HG02763 (cell line): ENCODE results near the gene JCAD.
"Not testable (repeated sequence)": the region's sequence is repeated elsewhere in the genome, so short reads cannot be mapped to it uniquely, and the experiment has no call there.

Experiments used
- ATAC-seq: cut with Tn5 transposase; IDR thresholded peaks from one replicate; pipeline ENCODE4 v1.9.1; 2021; ENCODE audit warnings: mild to moderate bottlenecking, moderate library complexity; ENCODE audit not compliant: unreplicated experiment

Gene JCAD

DNA sequence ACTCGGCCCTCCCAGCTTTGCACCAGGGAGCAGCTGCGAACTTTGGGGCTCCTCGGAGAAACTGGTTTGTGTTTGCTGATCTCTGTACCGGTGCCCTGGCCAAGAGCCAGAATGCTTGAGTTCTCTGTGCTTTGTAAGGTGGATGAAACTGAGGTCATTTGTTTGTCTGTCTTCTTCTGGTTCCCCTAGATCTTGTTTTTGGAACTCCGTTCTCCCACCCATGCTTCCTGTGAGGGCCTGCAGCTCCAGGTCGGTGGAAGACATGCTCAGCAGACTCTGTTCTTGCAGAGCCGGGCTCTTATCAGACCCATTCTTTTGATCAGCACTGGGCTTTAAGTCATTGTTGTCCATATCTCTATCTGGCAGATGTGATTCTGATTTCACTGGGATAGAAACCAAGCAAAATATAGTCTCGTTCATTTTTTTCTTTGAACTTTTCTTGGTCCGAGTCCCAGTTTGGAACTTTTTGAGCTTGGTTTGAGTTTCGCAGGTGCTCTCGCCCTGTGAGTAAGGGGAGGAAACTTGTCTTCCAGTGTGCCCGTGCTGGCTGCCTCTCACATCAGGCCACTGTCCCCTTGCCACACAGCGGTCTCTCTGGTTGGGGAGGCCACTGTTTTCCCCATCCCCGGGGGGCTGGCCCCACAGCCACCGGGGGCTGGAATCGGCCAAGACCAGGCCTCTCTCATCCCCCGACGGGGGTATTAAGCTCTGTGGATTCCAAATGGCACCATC, 31.2 kb downstream of the JCAD start:
- no peak for ATAC-seq

DNA sequence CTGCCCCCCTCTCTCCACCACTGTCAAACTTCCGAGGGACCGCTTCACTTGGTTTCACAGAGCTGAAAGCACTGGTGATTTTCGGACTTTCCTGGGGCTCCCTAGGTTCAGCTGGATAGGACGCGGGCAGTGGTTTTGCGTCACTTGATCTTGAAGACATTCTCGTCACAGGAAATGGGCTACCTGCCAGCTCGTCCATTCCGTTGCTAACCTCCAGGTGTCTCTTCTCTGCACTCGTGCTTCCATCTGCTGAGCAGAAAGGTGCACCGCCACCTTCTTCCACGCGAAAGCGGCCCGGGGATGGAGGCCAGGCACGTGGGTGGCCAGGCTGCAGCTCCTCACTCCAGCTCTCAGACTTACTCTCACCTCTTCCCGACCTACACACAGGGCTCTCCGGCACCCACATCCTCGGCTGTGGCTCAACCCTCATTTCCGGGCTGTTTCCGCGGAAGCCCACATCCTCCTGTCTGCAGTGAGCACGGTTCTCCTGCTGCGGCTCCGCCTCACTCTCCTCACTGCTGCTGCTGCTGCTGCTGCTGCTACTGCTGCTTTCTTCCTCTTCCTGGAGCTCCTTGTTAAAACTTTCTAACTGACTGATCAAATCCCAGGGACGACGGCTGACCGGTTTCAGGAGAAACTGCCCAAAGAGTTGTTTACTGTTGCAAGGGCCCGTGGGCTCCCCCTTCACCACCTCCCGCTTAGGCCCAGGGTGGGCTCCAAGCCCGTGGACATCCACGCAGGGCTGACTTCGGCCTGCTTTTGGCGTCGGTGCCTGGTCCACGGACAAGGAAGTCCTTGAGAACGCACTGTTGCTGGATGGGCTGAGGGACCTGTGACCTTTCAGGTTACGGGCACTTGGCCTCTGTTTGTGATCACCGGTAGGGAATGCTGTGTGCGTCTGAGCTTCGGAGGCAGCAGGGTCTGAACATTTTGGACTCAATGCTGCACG, 32.1 kb downstream of the JCAD start:
- ATAC-seq, result peak; percentile 63

DNA sequence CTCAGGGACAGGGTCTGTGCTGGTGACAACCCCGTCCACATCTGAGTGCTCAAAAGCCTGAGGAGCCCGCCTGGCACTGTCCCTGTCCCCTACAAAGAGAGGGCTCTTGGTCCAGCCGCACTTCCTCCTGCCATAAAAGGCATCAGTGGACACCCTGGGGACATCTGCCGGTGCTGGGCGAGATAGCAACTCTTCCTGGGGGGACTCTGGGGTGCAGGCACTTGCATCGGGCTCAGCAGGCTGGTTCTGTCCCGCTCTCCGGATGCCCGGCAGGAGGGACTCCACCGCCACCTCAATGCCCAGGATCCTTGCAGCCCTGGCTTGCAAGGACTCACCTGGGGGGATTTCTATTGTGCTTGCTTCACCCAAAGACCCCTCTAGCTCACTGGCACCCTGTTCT, 32.8 kb downstream of the JCAD start:
- no peak for ATAC-seq

DNA sequence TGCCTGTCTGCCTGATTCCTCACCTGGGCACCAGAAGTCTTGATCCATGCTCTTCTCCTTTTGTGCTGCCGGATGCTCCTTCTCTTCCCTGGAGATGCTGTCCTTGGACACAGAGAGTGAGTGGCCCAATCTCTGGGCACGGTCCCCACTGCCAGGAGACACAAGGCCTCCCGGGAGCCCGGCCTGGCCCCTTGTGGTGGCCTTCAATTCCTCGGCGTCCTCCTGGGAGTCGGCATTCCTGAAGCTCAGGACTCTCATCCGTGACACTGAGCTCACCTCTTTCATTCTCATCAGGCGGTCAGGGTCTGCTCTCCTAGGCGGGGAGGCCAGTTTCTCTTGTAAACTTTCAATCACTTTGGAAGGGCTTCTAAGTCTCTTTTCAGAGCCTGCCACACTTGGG, 33.3 kb downstream of the JCAD start:
- no peak for ATAC-seq

DNA sequence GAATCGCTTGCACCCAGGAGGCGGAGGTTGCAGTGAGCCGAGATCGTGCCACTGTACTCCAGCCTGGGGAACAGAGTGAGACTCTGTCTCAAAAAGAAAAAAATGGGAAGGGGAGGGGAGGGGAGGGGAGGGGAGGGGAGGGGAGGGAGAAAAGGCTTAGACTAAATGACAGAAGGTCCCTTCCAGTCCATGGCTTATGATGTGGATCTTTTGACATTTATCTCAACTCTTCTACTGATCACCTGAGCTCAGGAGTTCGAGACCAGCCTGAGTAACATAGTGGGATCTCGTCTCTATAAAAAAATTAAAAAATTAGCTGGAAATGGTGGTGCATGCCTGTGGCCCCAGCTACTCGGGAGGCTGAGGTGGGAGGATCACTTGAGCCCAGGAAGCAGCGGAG, 34.0 kb downstream of the JCAD start:
- ATAC-seq, result not testable (repeated sequence)

DNA sequence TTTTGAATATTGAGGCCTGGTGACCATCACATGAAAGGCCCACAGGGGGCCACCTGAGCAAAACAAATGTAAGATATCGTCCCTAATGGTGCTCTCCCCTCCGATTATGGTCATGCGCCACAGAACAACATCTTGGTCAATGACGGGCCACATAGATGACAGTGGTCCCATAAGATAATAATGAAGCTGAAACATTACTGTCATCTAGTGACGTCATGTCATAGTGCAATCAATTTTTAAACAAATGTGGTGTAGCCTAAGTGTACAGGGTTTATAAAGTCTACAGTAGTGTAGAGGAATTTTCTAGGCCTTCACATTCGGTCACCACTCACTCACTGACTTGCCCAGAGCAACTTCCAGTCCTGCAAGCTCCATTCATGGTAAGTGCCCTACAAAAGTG, 36.8 kb downstream of the JCAD start:
- ATAC-seq, result no peak

DNA sequence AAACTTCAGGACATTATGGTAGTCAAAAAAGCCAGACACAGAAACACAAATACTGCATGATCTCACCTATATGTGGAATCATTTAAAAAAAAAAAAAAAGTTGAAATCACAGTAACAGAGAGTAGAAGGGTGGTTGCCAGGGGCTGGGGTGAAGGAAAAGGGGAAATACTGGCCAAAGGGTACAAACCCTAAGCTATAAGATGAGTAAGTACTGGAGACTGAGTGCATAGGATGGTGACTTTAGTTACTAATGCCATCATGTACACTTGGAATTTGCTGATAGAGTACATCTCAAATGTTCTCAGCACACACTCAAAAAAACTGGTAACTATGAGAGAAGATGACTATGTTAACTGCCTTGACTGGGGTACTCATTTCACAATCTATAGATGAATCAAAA, 39.9 kb downstream of the JCAD start:
- no peak for ATAC-seq

DNA sequence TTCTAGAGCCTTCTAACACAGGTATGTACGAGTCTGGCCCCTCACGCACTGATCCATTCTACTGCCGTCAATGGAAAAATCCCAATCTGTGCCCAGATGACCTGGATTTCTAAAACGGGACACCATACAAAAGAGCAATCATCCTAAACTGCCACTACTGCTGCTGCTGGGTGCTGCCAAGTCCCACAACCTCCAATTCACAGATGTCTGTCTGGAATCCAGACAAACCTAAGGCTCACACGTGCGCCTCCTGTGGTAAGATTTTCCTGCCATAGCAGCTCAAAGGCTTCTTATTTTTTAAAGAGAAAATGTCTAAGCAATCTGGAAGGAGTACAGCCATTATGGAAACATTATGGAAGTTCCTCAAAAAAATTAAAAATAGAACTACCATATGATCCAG, 40.9 kb downstream of the JCAD start:
- no peak for ATAC-seq

DNA sequence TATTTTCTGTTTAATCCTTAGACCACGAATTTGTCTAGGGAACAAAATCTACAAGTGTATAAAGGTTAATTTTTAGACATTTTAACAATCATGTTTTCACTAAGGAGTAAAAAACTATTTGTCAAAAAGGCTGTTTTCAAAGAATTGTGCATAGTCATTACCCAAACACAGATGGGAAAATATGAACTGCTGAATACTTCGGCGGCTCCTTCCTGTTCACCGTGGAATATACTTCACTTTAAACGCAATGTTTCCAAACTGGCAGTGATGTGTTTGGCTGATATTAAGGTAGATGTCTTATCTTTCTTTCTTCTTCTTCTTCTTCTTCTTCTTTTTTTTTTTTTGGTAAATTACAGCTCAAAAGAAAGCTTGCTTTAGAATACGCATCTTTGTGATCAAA, 41.4 kb downstream of the JCAD start:
- ATAC-seq, result no peak

DNA sequence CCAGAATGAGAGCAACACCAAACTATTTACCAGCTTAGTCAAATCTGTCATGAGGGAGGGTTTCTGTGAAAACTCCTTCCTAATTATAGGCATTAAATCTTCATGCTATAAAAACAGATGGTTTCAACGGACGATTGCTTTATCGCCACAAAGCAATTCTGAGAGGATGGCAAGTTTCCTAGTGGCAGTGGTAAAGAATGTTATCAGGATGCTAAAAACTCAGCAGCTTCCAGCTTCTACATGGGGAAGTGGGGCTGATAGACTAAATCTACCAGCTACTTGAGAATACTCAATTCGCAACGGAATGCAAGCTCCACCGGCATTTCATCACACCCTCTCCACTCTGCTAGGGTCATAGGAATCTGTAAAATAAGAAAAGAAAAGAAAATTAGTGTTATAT, 41.8 kb downstream of the JCAD start:
- no peak for ATAC-seq

DNA sequence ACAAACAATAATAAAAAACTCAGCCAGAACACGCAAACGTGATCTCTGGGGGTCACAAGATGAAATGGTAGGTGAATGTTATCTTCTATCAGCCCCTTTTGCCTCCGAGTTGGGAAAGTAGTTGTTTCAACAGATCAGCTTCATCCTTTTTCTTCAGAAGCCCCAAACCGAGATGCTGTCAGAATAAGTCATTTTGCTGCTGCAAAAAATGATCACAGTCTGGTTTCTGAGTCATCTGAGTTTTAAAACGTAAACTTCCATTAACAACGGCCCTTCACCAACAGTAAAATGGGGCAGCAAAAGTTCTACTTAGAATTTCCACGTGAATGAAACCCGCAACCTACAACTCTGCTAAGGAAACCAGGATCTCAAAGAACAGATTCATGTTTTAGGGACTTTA, 44.9 kb downstream of the JCAD start:
- no peak for ATAC-seq

DNA sequence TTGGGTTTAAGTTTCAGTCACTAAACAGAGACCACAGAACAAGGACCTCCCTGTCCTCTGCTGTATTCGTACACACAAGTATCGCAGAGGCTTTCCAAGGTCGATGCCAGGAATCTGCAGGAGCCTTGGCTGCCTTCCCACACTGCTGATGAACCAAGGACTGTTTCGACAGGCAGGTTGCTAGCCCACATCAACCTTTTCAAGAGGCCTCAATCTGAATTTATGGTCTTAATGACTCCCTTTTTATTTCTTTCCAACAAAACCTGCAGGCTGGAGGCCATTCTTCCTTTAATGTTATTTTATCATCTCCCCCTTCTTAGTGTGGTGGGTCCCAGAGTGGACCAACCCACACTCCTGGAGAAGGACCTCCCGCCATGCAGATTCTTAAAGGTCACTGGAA, 45.6 kb downstream of the JCAD start:
- no peak for ATAC-seq

DNA sequence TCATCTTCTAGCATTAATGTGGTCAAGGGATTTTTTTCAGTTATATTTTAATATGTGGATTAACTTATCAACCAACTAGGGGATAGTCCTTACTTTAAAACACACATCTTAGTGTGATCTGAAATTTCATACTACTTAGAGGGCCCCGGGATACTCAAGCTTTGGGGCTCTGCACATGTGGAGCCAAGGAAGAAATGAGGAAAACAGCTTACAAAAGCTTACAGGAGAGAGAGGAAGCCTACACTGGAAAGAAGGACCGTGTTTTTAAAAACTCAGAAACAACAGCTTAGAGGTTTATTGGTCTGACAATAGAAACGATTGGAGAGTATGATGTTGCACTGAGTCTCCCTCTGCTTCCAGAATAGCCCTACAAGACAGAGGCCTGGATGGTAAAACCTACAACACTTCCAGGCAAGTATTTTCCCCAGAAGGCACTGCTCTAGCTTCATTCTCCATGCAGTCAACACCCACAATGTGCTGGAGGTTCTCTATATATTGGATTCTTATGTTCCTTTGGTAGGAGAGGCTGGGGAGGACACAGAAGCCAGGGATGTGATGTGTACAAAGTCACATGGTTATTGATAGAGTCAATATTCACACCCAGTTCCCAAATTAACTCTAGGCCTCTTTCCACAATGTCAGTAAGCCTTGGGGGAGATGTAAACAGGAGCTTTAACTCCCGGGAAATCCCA, 47.3 kb downstream of the JCAD start:
- ATAC-seq, result no peak

DNA sequence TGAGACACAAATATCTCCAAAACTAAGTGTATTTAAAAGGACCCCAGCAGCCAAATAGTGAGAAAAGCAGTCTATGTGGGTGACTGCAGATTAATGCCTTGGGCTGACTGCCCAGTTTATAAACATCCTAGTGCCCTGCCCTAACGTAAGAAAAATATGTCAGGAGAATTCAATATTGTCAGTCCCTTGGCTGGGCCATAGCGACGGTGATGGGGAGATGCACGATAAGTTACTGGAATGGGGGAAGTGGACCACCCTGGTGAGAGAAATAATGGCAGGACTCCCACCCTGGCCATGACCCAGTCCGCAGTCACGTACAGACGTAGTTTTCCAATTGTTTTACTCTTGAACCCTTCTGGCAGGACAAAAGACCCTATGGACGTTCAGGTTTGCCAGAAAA, 48.0 kb downstream of the JCAD start:
- no peak for ATAC-seq

DNA sequence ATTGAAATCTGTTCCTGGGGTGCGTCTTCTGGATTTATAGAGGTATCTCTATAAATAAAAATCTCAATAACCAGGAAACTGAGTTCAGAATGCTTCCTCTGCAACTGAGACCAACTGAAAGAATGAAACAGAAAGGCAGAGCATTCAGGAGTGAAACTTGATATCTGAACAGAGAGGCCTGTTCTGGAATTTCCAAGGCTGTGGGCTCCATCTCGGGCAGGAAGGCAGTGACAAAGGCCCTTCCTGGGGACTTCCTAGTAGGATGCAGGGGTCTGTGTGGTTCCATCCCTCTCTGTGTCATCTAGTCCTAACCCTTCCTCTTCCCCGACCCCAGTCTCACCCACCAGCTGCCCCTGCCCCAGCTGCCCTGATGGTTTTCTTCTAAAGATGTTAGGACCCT, 52.0 kb downstream of the JCAD start:
- ATAC-seq, result no peak

DNA sequence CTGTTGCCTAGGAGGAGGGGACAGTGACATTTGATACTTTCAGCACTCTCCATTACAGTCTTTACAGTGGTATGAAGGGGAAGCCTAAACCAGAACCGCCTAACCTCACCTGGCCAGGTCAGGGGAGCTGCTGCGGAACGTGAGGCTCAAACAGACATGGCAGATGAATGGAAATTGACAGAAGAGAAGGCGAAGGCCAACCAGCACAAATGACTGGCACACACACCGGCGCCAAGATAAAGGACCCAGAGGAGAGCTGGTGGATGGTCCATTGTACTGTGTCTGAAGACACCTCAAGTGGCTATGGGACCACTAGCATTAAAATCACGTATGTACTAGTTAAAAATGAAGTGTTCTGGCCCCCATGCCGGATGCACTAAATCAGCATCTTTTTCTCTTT, 53.0 kb downstream of the JCAD start:
- ATAC-seq, result no peak

DNA sequence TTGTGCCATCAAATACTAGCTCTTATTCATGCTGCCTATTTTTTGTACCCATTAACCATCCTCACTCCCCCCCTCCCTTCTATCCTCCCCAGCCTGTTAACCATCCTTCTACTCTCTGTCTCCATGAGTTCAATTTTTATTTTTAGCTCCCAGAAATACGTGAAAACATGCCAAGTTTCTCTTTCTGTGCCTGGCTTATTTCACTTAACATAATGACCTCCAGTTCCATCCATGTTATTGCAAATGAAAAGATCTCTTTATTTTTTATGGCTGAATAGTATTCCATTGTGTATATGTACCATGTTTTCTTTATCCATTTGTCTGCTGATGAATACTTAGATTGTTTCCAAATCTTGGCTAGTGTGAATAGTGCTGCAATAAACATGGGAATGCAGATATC, 54.3 kb downstream of the JCAD start:
- ATAC-seq, result not testable (repeated sequence)

DNA sequence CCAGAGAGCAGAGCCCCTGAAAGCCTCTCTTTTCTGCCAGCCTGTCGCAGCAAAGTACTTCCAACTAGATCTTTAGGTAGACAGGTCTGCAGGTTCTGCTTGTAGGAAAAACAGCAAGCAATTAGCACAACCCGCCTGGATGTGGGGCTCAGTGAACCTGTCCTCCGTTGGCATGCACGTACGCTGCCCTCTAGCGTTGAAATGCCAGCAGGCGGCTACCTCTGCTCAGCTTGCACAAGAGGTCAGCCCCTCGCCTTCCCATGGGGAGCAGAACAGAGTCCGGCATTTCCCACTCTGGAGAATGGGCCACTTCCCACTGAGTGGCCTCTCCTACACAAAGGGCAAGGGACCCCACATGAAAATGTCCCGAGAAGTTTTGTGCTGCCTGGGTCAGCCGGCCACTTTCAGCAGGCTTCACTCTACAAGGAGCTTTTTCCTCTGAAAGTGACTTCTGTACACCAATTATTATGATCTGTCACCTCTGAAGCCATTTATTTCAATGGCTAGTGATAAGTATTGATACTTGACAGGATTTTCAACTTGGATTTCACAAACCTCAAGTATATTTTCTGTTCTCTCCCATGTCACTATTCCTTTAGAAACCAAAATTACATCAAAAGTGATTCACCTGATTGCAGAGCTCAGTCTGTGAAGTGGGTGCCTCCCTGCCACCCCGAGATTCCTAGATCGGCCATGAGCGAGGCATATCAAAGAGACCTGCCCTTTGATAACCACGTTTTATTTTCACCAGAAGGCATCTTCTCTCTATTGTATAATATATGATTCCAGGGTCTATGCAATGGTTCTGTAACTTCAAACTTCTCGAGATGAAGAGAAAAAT, 56.7 kb downstream of the JCAD start:
- no peak for ATAC-seq

DNA sequence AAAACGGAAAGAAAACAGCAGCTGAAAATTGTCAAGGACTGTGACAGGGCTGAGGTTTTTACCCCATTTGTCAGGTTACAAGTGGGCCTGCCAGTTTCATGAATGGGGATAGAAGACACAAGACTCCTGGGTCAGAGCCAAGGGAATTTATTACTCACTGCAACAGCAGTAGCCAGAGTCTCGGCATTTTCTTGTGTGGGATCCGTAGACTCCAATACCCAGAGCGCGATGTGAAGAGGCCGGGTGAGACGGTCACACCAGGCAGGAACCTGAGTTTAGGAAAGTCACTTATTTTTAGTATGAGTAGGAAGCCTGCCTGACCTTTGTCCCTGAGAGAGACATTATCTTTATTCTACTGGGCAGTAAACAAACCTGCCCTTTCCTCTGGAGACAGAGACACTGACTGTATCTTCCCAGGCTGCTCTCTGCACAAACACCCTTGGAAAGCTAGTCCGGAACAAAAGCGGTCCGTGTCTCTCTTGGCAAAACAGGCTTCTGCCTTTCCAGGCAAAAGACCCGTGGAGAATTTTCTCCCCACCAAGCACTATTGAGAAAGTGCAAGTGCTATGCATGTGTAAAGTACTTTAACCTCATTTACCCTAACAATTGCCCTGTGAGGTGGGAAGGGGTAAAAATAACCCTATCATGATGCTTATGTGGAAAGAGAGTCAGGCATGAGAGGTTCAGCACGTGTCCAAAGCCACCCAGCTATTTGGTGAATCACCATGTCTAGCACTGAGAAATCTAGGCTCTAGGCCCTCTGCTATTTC, 58.4 kb downstream of the JCAD start:
- ATAC-seq, result no peak
